ENCODE measurements around the gene SRGAP1.
"Not testable (repeated sequence)": the region's sequence is repeated elsewhere in the genome, so short reads cannot be mapped to it uniquely, and the experiment has no call there.

Gene SRGAP1

DNA sequence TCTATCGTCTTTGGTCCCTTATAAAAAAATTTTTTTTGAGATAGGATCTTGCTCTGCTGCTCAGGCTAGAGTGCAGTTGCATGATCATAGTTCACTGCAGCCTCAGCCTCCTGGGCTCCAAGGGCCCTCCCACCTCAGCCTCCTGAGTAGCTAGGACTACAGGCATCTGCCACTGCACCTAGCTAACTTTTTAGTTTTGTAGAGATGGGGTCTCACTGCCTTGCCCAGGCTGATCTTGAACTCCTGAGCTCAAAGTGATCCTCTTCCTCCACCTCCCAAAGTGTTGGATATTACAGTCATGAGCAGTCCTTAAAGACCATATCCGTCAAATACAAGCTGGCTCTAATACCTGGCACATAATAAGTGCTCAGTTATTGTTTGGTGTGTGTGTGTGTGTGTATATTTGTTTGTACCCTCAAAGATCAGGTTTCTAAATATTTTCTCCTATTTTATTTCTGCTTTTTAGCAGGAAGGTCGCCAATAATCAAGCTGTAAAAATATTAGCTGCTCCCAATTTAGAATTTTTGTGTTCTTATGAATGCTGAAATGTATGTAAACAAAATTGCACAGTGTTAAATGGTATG is 30.5 kb downstream of the SRGAP1 start:
- no peak for DNase-seq

DNA sequence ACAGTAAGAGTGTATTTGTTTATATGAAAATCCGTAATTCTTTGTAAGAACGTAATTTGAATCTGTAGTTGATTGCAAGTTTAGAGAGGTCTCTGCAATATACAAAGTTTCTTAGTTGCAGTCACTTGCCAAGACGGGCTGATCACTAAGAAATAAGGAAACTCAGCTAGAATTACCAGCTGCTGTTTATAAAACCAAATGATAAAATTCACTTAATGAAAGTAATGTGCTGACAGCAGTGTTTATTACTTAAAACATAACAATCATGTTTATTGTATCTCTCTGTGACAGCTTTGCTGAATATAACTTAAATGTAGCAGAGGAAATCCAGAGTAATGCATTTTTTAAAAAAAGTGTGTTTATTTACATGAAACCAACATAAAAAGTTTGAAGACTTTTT is 31.2 kb downstream of the SRGAP1 start:
- no peak for DNase-seq

- DNase-seq, result no peak
Measured at GRCh38 chr12:63876980-63877379, 32.5 kb downstream of the SRGAP1 start.

DNA sequence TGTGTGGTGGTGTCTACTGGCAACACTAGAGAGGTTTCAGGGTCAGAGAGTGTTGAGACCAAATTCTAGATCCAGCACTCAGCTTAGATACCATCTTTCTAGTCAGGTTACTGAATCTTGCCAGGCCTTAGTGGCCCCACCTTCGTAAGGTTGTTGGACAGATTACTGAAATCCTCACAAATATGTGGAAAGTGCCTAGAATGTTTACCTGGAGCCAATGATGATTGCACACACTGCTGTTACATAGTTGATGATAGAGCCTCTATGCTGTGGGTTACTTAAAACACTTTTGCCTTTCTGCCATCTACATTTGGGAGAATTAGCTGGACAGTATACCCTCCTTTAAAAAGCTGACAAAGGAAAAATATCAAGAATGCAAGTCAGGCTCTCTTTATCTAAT is 33.2 kb downstream of the SRGAP1 start:
- no peak for DNase-seq

- DNase-seq, result not testable (repeated sequence)
Measured at GRCh38 chr12:63880235-63880634, 35.7 kb downstream of the SRGAP1 start.

- DNase-seq, result no peak
Measured at GRCh38 chr12:63880742-63881263, 36.3 kb downstream of the SRGAP1 start.

DNA sequence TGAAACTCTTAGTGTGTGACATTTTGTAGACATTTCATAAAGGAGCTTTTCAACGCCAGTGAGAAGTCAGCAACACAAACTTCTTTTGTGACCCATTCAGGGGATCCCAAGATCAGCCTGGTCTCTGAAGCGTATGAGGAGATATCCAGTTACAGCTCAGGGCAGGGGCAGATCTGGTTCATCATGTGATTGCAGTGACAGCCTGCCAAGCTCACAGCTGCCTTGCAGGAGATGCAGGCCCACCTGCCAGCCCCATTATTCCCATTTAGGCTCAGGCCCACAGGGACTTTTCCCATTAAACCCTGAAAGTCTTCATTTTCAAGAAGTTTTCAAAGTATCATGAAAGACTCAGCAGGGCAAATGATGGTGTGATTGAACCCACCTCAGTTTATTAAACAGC is 38.3 kb downstream of the SRGAP1 start:
- peak; percentile 19 for DNase-seq

DNA sequence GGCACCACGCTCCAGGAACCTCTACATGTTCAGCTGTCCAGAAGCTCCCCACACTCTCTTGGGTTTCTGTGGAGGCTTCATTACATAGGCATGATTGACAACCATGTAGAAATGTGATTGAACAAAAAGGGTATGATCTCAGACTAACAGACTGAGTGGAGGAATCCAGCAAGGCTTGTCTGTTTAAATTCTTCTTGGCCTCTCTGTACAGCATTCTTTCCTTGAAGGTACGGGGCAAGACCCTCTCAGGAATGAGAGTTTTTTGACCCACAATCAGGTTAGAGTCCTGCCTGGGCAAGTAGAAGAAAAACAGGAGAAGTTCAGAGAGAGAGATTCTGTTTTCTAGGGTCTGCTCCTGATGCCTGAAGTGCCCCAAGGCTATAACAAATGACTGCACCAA is 40.9 kb downstream of the SRGAP1 start:
- no peak for DNase-seq

DNA sequence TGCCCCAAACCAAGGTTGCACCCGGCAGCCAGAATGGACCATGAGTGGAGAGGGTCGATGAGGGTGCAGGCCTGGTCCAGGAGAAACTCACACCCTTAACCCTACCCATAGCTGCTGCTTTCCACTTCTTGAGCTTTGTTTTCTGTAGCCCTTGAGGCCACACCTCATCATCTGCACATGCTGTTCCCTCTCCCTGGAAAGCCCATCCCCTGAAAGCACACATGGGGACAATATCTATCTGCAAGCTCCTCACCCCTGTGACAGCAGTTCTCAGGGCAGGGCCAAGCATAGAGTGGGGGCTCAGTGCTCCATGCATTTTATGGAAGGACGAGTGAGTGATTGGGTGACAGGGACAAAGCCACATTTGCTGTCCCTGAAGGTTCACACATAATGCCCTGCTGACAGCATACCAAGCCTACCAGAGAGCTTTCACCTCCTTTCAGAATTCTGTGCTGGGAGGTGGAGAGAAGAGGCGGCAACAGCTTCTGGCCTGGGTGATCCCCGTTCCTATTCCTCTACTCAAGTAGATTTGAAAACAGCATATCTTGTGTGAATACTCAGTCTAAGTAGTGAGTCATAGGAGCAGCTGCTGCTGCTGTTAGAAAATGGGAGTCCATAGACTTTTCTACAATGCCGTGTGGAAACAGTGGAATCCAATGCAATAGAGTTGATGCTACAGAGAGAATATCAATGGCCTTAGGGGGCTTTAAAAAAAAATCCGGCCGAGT is 44.6 kb downstream of the SRGAP1 start:
- DNase-seq, result no peak

- DNase-seq, result no peak
Measured at GRCh38 chr12:63889721-63890509, 45.4 kb downstream of the SRGAP1 start.

DNA sequence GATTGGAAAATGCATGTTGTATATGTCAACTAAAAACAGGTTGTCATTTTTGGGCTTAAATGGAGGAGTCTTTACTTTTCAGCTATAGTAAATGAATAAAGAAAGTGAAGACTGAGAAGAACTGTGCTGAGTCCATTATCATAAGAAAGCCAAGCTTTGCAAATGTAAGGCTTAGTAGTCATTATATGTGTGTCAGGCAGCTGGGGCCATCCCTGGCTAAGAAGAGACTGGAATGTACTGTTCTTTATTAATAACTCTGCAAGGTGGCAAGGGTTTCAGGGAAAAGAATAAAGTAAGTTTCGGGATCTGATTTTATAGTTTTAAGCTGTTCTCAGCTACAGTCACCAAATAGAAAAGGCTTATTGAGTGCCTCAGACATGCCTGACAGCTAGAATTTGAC is 48.7 kb downstream of the SRGAP1 start:
- DNase-seq, result no peak

GRCh38 chr12:63894132-63894531 is 49.6 kb downstream of the SRGAP1 start:
- no peak for DNase-seq

- DNase-seq, result no peak
Measured at GRCh38 chr12:63895841-63896240, 51.3 kb downstream of the SRGAP1 start.

- no peak for DNase-seq
Measured at GRCh38 chr12:63897931-63898330, 53.4 kb downstream of the SRGAP1 start.

DNA sequence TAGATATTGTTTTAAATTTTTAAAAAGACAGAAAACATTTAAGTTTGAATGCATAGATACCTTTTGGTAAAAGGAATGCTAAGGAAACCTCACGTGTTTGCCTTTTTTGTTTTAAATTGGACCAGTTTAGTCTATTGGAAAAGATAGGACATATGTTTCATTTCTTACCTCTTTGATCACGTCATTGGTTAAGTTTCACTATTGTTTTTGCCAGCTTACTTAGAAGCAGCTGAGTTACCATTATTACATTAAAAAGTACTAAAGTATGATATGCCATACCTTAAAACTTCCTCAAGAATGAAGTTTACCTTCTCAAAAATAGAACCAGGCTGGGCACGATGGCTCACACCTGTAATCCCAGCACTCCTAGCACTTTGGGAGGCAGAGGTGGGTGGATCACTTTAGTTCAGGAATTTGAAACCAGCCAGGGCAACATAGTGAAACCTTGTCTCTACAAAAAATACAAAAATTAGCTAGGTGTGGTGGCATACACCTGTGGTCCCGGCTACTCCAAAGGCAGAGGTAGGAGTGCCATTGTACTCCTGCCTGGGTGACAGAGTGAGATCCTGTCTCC is 54.4 kb downstream of the SRGAP1 start:
- no peak for DNase-seq

DNA sequence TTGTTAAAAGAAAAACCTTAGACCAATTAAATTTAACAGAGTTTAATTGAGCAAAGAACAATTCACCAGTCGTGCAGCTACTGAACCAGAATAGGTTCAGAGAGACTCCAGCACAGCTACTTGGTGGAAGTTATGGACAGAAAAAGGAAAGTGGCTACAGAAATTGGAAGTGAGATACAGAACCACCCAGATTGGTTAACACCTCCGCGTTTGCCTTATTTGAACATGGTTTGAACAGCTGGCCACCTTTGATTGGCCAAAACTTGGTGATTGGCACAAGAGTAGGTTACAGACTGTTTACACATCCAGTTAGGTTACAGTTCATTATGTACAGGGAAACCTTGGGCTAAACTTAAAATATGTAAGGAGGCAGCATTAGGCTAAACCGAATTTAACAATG is 54.9 kb downstream of the SRGAP1 start:
- DNase-seq, result no peak

- no peak for DNase-seq
Measured at GRCh38 chr12:63900922-63901793, 56.7 kb downstream of the SRGAP1 start.

DNA sequence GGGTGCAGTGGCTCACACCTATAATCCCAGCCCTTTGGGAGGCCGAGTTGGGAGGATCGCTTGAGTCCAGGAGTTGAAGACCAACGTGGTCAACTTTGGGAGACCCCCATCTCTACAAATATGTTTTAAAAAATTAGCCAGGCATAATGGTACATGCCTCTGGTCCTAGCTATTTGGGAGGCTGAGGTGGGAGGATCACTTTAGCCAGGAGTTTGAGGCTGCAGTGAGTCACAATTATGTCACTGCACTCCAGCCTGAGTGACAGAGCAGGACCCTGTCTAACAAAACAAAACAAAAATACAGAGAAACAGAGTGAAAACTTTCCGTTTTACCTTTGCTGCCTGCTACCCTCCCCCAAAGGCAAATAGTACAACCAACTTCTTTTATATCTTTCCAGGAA is 60.2 kb downstream of the SRGAP1 start:
- no peak for DNase-seq

- no peak for DNase-seq
Measured at GRCh38 chr12:63905544-63905943, 61.0 kb downstream of the SRGAP1 start.

DNA sequence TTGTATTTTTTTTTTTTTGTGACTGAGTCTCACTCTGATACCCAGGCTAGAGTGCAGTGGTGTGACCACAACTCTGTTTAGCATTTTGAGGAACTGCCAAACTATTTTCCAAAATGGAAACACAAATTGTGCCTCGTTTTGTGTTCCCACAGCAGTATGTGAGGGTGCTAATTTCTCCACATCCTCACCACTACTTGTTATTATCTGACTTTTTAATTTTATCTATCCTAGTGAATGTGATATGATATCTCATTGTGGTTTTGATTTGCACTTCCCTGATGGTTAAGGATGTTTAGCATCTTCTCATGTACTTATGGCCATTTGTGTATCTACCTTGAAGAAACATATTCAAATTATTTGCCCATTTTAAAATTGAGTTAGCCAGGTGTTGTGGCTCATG is 62.4 kb downstream of the SRGAP1 start:
- no peak for DNase-seq

GRCh38 chr12:63907561-63907960 is 63.1 kb downstream of the SRGAP1 start:
- DNase-seq, result no peak

DNA sequence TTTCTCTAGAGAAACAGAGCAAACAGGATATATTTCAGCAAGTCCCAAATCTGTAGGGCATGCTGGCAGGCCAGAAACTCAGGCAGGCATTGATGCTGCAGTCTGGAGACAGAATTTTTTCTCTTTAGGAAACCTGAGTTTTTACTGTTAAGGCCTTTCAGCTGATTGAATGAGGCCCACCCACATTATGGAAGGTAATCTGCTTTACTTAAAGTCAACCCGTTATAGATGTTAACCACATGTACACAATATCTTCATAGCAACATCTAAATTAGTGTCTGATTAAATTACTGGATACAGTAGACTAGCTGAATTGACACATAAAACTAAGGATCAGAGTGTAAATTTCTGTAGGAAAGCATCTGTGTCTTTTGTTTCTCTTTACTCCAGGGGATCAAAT is 65.2 kb downstream of the SRGAP1 start:
- DNase-seq, result no peak

GRCh38 chr12:63911341-63911740 is 66.8 kb downstream of the SRGAP1 start:
- DNase-seq, result no peak
